GM18951 (cell line): Measurements from ENCODE around the gene TENM4.

Source experiments
- POLR2A ChIP-seq: IDR thresholded peaks from 4 replicates; pipeline ENCODE4 v1.6.1; 2011; ENCODE audit warnings: mild to moderate bottlenecking; ENCODE audit not compliant: insufficient read length, insufficient read depth; ENCODE audit errors: extremely low read depth
- in situ Hi-C: fragments of 300-500 bp; cut with MboI; formaldehyde crosslinking; loops from one replicate; pipeline ENCODE4 v1.12.0; 2022; ENCODE audit warnings: low sequenced_read_pairs, mixed read lengths, inconsistent platforms; ENCODE audit not compliant: unreplicated experiment

TENM4 gene

GRCh38 chr11:79404325-79404724 is 36.5 kb downstream of the TENM4 start:
- in situ Hi-C loops, result no loop called here
- TF ChIP-seq POLR2A, result no peak

GRCh38 chr11:79403839-79404238 is 37.0 kb downstream of the TENM4 start:
- no peak for TF ChIP-seq POLR2A

GRCh38 chr11:79402912-79403311 is 37.9 kb downstream of the TENM4 start:
- in situ Hi-C loops, result no loop called here

More at GRCh38 chr11:79403839-79404238, 37.0 kb downstream of the TENM4 start:
- in situ Hi-C loops, result no loop called here

GRCh38 chr11:79400717-79401330 is 40.0 kb downstream of the TENM4 start:
- no peak for TF ChIP-seq POLR2A
- in situ Hi-C loops, result no loop called here

More at GRCh38 chr11:79402912-79403311, 37.9 kb downstream of the TENM4 start:
- TF ChIP-seq POLR2A, result no peak

GRCh38 chr11:79400206-79400605 is 40.6 kb downstream of the TENM4 start:
- in situ Hi-C loops, result no loop called here
- no peak for TF ChIP-seq POLR2A

- no peak for TF ChIP-seq POLR2A
- in situ Hi-C loops, result no loop called here
Observed at GRCh38 chr11:79397252-79397651, 43.6 kb downstream of the TENM4 start.

- in situ Hi-C loops, result no loop called here
- TF ChIP-seq POLR2A, result no peak
Observed at GRCh38 chr11:79396674-79397073, 44.2 kb downstream of the TENM4 start.

GRCh38 chr11:79396001-79396400 is 44.8 kb downstream of the TENM4 start:
- no peak for TF ChIP-seq POLR2A
- in situ Hi-C loops, result no loop called here

- in situ Hi-C loops, result no loop called here
- no peak for TF ChIP-seq POLR2A
Observed at GRCh38 chr11:79393362-79394043, 47.3 kb downstream of the TENM4 start.

- in situ Hi-C loops, result no loop called here
- no peak for TF ChIP-seq POLR2A
Observed at GRCh38 chr11:79392161-79392560, 48.7 kb downstream of the TENM4 start.

GRCh38 chr11:79390923-79391322 is 49.9 kb downstream of the TENM4 start:
- TF ChIP-seq POLR2A, result no peak
- in situ Hi-C loops, result no loop called here

GRCh38 chr11:79390477-79390876 is 50.4 kb downstream of the TENM4 start:
- no peak for TF ChIP-seq POLR2A
- in situ Hi-C loops, result no loop called here

- TF ChIP-seq POLR2A, result no peak
- in situ Hi-C loops, result no loop called here
Observed at GRCh38 chr11:79388201-79388600, 52.6 kb downstream of the TENM4 start.

- in situ Hi-C loops, result no loop called here
- TF ChIP-seq POLR2A, result no peak
Observed at GRCh38 chr11:79383874-79384273, 57.0 kb downstream of the TENM4 start.

GRCh38 chr11:79382301-79383050 is 58.4 kb downstream of the TENM4 start:
- TF ChIP-seq POLR2A, result no peak
- in situ Hi-C loops, result no loop called here
